ENCODE measurements around the gene KRTAP10-11. TPM values are rescaled to one million over a fixed set of nuclear protein-coding genes. Genes with fewer than 3 reads are reported as not detected.
A peak's percentile ranks its signal among the peaks of the same experiment; 100 is the strongest.

Gene KRTAP10-11
- total and polyA plus RNA-seq, 2 of the 8 experiments (the other 6 are each of a cell fraction or from before 2014, with no cell fraction given) = not detected

DNA sequence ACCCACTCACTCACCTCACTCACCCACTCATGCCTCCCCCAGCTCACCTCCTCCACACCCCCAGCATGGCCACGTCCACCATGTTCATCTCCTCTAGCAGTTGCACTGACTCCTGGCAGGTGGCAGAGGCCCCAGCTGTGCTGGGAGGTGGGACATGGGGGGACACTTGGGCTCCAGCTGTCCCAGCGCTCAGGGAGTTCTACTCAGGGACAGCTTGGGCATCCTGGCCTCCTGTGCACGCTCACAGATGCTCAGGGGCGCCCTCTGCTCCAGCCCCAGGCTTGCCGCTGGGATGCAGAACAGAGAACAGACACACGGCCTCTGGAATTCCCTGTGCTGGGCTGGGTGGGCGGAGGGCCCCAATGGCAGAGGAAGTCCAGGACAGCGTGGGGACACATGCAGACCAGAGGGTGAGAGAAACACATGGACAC lies 29.1 kb upstream of the KRTAP10-11 start:
- Histone ChIP-seq H3K27me3 (replicated peaks in 1 of 4; ENCODE audit: control insufficient read depth in 3 of 4, extremely low read depth in 1 of 4, insufficient read depth in 3 of 4, low read length in 3 of 4) (no peaks in the 10 kb centered on the region), H3K9ac (replicated peaks in 1 of 4; ENCODE audit: extremely low read depth in 1 of 4, low read depth in 3 of 4, low read length in 3 of 4) (no peak overlapping the region), H2BK20ac (ENCODE audit: low read length) (no peak overlapping the region; the same call in 1 of the 2 replicates), H2BK15ac (ENCODE audit: low read length) (0 out of 2 replicates have a peak overlapping the region, but pooled peaks have one; percentile 46), H2AK5ac (ENCODE audit: low read depth, low read length) (no peak overlapping the region), H3K9me3 (ENCODE audit: insufficient read depth in 2 of 2, low read depth in 1 of 2, low read length in 1 of 2) (peaks cover 6 to 7% of the 10 kb centered on the region in 2 experiments; a peak in 2 of 4 replicates), H3K4ac (replicated peaks; ENCODE audit: insufficient read length, low read depth, low read length) (peak overlapping the region; percentile 28), H2BK5ac (ENCODE audit: low read depth, low read length) (no peak overlapping the region; the same call in 1 of the 2 replicates), H4K5ac (ENCODE audit: insufficient read length, low read depth, low read length) (no peak overlapping the region), H3K18ac (ENCODE audit: extremely low read depth, low read length) (peak overlapping the region; percentile 32; the same call in 1 of the 2 replicates), H3K23me2 (ENCODE audit: low read depth, low read length) (no peaks in the 10 kb centered on the region), H2AFZ (ENCODE audit: low read length) (no peak overlapping the region), H3K4me1 (replicated peaks in 1 of 4; ENCODE audit: control insufficient read depth in 3 of 4, insufficient read depth in 4 of 4, low read length in 3 of 4) (peaks cover 0 to 6% (median 2%) of the 10 kb centered on the region in 4 experiments; a peak in 4 of 7 replicates), H3K36me3 (ENCODE audit: control insufficient read depth in 2 of 4, insufficient read depth in 4 of 4, low read length in 3 of 4) (no peaks in the 10 kb centered on the region), H3K79me1 (ENCODE audit: low read depth, low read length) (no peaks in the 10 kb centered on the region; the same call in 1 of the 2 replicates), H3K23ac (ENCODE audit: insufficient read length) (no peak overlapping the region), H4K20me1 (replicated peaks in 1 of 2; ENCODE audit: control insufficient read depth in 1 of 2, insufficient read depth in 2 of 2, low read length in 2 of 2) (peaks cover 0 to 1% of the 10 kb centered on the region in 2 experiments), H3K14ac (ENCODE audit: insufficient read length) (no peak overlapping the region), H3K56ac (replicated peaks; ENCODE audit: insufficient read length, low read depth, low read length) (no peak overlapping the region), H3K79me2 (ENCODE audit: control insufficient read depth in 1 of 2, insufficient read depth in 2 of 2, low read length in 2 of 2) (no peaks in the 10 kb centered on the region), H2BK12ac (ENCODE audit: low read depth, low read length) (peak overlapping the region; percentile 84; the same call in 1 of the 2 replicates), H2BK120ac (replicated peaks; ENCODE audit: low read depth, low read length) (no peak overlapping the region), H4K91ac (replicated peaks; ENCODE audit: insufficient read length, low read length) (peak overlapping the region; percentile 55), H3K4me3 (ENCODE audit: extremely low read depth in 1 of 4, insufficient read depth in 2 of 4, low read depth in 3 of 4, low read length in 4 of 4) (no peak overlapping the region), H3K27ac (ENCODE audit: low read depth, low read length) (no peak overlapping the region), H3K4me2 (ENCODE audit: insufficient read depth in 1 of 2, low read depth in 2 of 2, low read length in 2 of 2) (no peak overlapping the region), H4K8ac (ENCODE audit: extremely low read depth, insufficient read depth, low read length) (no peak overlapping the region)
- TF ChIP-seq RAD21 (IDR thresholded peaks at IDR 0.05 in 1 of 2, conservative IDR thresholded peaks at IDR 0.05 in 1 of 2; ENCODE audit: low read depth in 2 of 2, low read length in 2 of 2) = peak; percentile 25 to 35; a peak in 3 of 4 replicates
- TF ChIP-seq, protein P1, sequence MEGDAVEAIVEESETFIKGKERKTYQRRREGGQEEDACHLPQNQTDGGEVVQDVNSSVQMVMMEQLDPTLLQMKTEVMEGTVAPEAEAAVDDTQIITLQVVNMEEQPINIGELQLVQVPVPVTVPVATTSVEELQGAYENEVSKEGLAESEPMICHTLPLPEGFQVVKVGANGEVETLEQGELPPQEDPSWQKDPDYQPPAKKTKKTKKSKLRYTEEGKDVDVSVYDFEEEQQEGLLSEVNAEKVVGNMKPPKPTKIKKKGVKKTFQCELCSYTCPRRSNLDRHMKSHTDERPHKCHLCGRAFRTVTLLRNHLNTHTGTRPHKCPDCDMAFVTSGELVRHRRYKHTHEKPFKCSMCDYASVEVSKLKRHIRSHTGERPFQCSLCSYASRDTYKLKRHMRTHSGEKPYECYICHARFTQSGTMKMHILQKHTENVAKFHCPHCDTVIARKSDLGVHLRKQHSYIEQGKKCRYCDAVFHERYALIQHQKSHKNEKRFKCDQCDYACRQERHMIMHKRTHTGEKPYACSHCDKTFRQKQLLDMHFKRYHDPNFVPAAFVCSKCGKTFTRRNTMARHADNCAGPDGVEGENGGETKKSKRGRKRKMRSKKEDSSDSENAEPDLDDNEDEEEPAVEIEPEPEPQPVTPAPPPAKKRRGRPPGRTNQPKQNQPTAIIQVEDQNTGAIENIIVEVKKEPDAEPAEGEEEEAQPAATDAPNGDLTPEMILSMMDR (IDR thresholded peaks at IDR 0.05; ENCODE audit: control extremely low read depth in 1 of 3, insufficient read depth in 1 of 3, low read depth in 1 of 3, low read length in 3 of 3) = peak in 1 of 3 experiments; percentile 22; a peak in 1 of 4 replicates
- no peak for TF ChIP-seq KDM1A (IDR thresholded peaks at IDR 0.05; ENCODE audit: borderline replicate concordance, low read length)
- no peak for TF ChIP-seq TCF12 (IDR thresholded peaks at IDR 0.05; ENCODE audit: low read depth, low read length)
- TF ChIP-seq TEAD4 (IDR thresholded peaks at IDR 0.05; ENCODE audit: low read depth, low read length) = 0 out of 2 replicates have a peak, but pooled peaks have one; percentile 13
- 69% methylated on average over 8 of the region's 8 CpGs; no CpG with 5 or more reads in 1 of the 2 experiments for WGBS, 2 experiments (ENCODE audit: extremely low coverage in 1 of 2, insufficient coverage in 1 of 2, insufficient read length in 1 of 2, insufficient replicate concordance in 2 of 2, low coverage in 1 of 2, low lambda C conversion rate in 2 of 2, missing lambda C conversion rate in 1 of 2)
- DNase-seq (ENCODE audit: low read depth in 1 of 2, low spot score in 2 of 2) = peak in 1 of 2 experiments; percentile 53
- ChIA-PET POLR2A (ENCODE audit: partially characterized antibody) (interaction anchor here (0.7 to 1.7 kb wide), 4 partner anchors 17 to 97 kb away, joined by 3 to 4 read pairs (median 3); no protein-coding TSS in a partner anchor), CTCF (ENCODE audit: partially characterized antibody) (interaction anchor here (0.7 to 4.0 kb wide), 12 partner anchors 9 to 184 kb away, joined by 3 to 16 read pairs (median 4); partner anchors contain the start of genes KRTAP10-9 and UBE2G2)
- no peak for FAIRE-seq
